ENCODE results near the gene ACO2. TPM values are rescaled to one million over a fixed set of nuclear protein-coding genes. Genes with fewer than 3 reads are reported as not detected.

Gene ACO2
- total and polyA plus RNA-seq, 2 of the 13 experiments (the other 11 are each of a cell fraction or from before 2014, with no cell fraction given) = 19.2 to 45.6 TPM

DNA sequence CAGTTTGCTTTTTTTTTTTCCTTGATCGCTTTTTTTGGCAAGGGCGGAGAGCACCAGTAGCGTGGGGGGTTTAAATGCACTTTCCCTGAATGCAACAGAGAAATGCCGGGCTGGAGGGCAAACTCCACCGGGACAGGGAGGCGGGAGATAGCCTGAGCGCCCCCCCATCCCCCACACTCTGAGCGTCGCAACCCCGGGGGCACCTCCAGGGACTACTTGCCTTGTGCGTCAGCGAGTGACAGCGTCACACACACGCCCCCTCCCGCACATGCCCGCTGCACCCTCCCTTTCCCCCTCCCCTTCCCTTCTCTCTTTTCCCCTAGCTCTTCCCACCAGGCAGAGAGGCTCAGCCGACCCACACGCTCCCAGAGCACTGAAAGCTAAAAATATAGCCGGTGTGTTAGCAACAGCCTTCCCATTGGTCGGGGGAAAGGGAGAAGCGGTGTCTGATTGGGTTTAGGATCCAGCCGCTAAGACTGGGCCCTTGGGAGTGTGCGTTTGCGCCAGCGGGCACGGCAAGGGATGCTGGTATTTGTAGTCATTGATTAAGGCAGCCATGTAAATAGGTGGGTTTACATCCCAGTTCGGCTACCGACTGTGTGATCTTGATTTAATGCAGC lies 20.6 kb upstream of the ACO2 start (continued):
- TF ChIP-seq, protein P1, sequence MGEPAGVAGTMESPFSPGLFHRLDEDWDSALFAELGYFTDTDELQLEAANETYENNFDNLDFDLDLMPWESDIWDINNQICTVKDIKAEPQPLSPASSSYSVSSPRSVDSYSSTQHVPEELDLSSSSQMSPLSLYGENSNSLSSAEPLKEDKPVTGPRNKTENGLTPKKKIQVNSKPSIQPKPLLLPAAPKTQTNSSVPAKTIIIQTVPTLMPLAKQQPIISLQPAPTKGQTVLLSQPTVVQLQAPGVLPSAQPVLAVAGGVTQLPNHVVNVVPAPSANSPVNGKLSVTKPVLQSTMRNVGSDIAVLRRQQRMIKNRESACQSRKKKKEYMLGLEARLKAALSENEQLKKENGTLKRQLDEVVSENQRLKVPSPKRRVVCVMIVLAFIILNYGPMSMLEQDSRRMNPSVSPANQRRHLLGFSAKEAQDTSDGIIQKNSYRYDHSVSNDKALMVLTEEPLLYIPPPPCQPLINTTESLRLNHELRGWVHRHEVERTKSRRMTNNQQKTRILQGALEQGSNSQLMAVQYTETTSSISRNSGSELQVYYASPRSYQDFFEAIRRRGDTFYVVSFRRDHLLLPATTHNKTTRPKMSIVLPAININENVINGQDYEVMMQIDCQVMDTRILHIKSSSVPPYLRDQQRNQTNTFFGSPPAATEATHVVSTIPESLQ (CRISPR knock-in tag; conservative IDR thresholded peaks at IDR 0.05) = no peak
- TF ChIP-seq CERS6 (CRISPR knock-in tag; IDR thresholded peaks at IDR 0.05) = no peak
- no peak for TF ChIP-seq ZNF816 (CRISPR knock-in tag; IDR thresholded peaks at IDR 0.05; ENCODE audit: borderline replicate concordance)
- no peak; the same call in 1 of the 2 replicates for TF ChIP-seq ZBTB7A (CRISPR knock-in tag; IDR thresholded peaks at IDR 0.05)
- TF ChIP-seq SMARCE1 (IDR thresholded peaks at IDR 0.05; ENCODE audit: borderline replicate concordance) = no peak
- TF ChIP-seq CENPBD1 (CRISPR knock-in tag; IDR thresholded peaks at IDR 0.05; ENCODE audit: borderline replicate concordance, low read depth) = no peak
- no peak for TF ChIP-seq BCLAF1 (IDR thresholded peaks at IDR 0.05)
- TF ChIP-seq, protein P2, sequence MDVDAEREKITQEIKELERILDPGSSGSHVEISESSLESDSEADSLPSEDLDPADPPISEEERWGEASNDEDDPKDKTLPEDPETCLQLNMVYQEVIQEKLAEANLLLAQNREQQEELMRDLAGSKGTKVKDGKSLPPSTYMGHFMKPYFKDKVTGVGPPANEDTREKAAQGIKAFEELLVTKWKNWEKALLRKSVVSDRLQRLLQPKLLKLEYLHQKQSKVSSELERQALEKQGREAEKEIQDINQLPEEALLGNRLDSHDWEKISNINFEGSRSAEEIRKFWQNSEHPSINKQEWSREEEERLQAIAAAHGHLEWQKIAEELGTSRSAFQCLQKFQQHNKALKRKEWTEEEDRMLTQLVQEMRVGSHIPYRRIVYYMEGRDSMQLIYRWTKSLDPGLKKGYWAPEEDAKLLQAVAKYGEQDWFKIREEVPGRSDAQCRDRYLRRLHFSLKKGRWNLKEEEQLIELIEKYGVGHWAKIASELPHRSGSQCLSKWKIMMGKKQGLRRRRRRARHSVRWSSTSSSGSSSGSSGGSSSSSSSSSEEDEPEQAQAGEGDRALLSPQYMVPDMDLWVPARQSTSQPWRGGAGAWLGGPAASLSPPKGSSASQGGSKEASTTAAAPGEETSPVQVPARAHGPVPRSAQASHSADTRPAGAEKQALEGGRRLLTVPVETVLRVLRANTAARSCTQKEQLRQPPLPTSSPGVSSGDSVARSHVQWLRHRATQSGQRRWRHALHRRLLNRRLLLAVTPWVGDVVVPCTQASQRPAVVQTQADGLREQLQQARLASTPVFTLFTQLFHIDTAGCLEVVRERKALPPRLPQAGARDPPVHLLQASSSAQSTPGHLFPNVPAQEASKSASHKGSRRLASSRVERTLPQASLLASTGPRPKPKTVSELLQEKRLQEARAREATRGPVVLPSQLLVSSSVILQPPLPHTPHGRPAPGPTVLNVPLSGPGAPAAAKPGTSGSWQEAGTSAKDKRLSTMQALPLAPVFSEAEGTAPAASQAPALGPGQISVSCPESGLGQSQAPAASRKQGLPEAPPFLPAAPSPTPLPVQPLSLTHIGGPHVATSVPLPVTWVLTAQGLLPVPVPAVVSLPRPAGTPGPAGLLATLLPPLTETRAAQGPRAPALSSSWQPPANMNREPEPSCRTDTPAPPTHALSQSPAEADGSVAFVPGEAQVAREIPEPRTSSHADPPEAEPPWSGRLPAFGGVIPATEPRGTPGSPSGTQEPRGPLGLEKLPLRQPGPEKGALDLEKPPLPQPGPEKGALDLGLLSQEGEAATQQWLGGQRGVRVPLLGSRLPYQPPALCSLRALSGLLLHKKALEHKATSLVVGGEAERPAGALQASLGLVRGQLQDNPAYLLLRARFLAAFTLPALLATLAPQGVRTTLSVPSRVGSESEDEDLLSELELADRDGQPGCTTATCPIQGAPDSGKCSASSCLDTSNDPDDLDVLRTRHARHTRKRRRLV (CRISPR knock-in tag; IDR thresholded peaks at IDR 0.05) = peak; percentile 40; the same call in 1 of the 2 replicates
- TF ChIP-seq, protein P3, sequence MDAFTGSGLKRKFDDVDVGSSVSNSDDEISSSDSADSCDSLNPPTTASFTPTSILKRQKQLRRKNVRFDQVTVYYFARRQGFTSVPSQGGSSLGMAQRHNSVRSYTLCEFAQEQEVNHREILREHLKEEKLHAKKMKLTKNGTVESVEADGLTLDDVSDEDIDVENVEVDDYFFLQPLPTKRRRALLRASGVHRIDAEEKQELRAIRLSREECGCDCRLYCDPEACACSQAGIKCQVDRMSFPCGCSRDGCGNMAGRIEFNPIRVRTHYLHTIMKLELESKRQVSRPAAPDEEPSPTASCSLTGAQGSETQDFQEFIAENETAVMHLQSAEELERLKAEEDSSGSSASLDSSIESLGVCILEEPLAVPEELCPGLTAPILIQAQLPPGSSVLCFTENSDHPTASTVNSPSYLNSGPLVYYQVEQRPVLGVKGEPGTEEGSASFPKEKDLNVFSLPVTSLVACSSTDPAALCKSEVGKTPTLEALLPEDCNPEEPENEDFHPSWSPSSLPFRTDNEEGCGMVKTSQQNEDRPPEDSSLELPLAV (CRISPR knock-in tag; conservative IDR thresholded peaks at IDR 0.05; ENCODE audit: low read depth) = no peak

Data from HepG2 (cell line).